Measurements from ENCODE around the gene SCN5A. TPM values are rescaled to one million over a fixed set of nuclear protein-coding genes. Genes with fewer than 3 reads are reported as not detected.

Gene SCN5A
- total RNA-seq, 1 donor from 2014 or later = not detected

DNA sequence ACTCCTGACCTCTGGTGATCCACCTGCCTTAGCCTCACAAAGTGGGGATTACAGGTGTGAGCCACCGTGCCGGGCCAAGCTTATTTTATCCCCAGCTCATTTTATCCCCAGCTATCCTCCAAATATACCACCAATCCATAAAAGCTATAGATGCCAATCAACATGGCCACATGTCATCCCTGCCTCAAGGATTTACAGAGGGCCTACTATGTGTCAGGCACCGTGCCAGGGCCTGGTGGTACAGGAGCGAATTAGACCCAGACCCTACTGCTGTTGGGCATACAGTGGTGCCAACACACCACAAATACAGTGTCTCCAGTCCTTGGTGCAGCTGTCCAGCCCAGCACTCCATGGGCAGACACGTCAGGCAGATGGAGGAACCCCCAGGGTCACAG is 73.4 kb downstream of the SCN5A start:
- H3K27me3 ChIP-seq (ENCODE audit: control insufficient read depth, insufficient read depth, low read length) = no peaks in the 10 kb centered on the region
- FAIRE-seq = no peak
- TF ChIP-seq, protein P1, sequence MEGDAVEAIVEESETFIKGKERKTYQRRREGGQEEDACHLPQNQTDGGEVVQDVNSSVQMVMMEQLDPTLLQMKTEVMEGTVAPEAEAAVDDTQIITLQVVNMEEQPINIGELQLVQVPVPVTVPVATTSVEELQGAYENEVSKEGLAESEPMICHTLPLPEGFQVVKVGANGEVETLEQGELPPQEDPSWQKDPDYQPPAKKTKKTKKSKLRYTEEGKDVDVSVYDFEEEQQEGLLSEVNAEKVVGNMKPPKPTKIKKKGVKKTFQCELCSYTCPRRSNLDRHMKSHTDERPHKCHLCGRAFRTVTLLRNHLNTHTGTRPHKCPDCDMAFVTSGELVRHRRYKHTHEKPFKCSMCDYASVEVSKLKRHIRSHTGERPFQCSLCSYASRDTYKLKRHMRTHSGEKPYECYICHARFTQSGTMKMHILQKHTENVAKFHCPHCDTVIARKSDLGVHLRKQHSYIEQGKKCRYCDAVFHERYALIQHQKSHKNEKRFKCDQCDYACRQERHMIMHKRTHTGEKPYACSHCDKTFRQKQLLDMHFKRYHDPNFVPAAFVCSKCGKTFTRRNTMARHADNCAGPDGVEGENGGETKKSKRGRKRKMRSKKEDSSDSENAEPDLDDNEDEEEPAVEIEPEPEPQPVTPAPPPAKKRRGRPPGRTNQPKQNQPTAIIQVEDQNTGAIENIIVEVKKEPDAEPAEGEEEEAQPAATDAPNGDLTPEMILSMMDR (IDR thresholded peaks at IDR 0.05; ENCODE audit: insufficient read depth, low read length, severe bottlenecking) = no peak

DNA sequence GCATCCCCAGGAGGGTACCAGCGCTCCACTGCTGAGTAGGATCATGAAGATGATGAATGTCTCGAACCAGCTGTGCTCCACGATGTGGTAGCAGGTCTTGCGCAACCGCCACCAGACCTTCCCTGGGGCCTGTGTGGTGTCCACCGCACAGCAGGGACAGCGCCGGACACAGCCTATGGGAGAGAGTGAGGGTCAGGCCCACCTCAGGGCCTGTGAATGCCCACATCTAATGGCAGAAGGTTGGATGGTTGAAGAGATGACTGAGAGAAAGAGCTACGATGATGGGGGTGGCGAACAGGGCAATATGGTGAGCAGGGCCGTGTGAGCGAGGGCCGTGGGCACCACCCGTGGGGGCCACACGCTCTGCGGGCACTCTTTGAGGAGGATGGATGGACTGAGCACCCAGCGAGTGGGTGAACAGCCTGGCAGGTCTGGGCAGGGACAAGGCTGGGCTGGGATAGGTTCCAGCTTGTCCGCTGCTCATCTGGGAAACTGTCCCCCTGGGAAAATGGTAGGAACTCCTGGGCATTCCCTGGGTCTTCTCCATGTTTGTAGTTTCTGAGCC is 74.1 kb downstream of the SCN5A start:
- DNase-seq (ENCODE audit: low read depth) (no peak), FAIRE-seq (no peak)

More for the DNA sequence above, 73.4 kb downstream of the SCN5A start:
- no peaks in the 10 kb centered on the region for H3K36me3 ChIP-seq (ENCODE audit: control insufficient read depth, insufficient read depth, low read length)
- DNase-seq (ENCODE audit: low read depth) = no peak
- H3K4me3 ChIP-seq (ENCODE audit: low read depth, low read length) = no peak overlapping the region

DNA sequence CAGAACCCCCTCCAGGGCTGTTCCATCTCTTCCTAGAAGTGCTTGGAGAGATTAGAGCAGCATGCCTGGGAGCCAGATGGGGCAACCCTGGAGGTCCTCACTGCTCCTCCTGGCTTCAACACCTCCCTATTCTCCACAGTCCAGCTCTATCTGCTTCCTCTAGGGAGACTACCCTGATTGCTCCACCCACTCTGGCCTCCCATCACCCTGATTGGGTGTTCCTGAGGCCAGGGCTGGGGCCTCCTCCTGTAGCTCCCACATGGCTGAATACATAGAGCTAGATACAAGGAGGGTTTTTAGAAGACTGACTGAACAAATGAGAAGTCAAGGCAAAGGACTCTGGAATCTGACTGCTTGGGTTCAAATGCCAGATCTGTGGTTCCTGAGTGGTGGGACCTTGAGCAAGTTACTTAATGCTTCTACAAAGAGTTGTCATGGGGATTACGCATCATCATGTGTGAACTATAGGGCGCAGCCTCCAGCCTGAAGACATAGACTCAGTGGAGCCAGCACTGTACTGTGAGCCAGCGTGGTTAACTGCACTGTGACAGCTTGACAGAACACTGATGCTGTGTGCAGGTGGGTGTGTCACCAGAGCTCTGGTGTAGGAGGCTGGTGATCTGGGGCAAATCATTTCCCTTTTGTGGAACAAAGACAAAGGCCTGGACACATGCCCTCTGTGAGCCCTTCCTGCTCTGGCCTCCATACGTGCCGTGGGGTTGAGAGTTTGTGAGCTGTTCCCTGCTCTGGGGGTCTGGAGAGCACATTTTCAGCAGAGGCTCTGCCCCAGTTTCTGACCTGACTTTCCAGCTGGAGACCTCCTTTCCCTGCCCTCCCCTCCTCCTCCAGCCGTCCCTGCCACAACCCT is 74.8 kb downstream of the SCN5A start:
- H3K36me3 ChIP-seq (ENCODE audit: control insufficient read depth, insufficient read depth, low read length) = no peaks in the 10 kb centered on the region
- H3K4me3 ChIP-seq (ENCODE audit: low read depth, low read length) = no peak overlapping the region
- no peak for FAIRE-seq
- TF ChIP-seq, protein P1 (IDR thresholded peaks at IDR 0.05; ENCODE audit: insufficient read depth, low read length, severe bottlenecking) = no peak
- H3K27me3 ChIP-seq (ENCODE audit: control insufficient read depth, insufficient read depth, low read length) = no peaks in the 10 kb centered on the region
- no peak for DNase-seq (ENCODE audit: low read depth)

More for the DNA sequence above, 74.1 kb downstream of the SCN5A start:
- H3K27me3 ChIP-seq (ENCODE audit: control insufficient read depth, insufficient read depth, low read length) = no peaks in the 10 kb centered on the region
- no peak overlapping the region for H3K4me3 ChIP-seq (ENCODE audit: low read depth, low read length)
- TF ChIP-seq, protein P1 (IDR thresholded peaks at IDR 0.05; ENCODE audit: insufficient read depth, low read length, severe bottlenecking) = no peak
- H3K36me3 ChIP-seq (ENCODE audit: control insufficient read depth, insufficient read depth, low read length) = no peaks in the 10 kb centered on the region

DNA sequence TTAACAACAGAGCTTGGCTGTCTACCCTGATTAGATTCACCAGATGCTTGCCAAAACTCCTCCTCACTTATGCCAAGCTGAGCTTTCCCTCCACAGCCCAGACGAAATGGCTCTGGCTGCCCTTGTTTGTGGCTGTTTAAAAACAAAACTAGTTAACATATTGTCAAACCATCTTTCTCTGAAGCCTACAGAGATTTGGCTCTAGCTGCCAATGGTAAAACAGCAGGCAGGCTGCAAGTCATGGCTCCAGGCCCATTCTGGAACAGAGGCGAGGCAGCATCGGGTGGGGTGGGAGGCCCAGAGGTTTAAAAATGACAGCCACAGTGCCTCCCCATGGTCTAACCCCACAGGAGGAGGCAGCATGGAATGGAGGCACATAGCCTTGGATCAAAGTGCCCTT is 75.9 kb downstream of the SCN5A start:
- no peak for FAIRE-seq
- TF ChIP-seq, protein P1 (IDR thresholded peaks at IDR 0.05; ENCODE audit: insufficient read depth, low read length, severe bottlenecking) = no peak

DNA sequence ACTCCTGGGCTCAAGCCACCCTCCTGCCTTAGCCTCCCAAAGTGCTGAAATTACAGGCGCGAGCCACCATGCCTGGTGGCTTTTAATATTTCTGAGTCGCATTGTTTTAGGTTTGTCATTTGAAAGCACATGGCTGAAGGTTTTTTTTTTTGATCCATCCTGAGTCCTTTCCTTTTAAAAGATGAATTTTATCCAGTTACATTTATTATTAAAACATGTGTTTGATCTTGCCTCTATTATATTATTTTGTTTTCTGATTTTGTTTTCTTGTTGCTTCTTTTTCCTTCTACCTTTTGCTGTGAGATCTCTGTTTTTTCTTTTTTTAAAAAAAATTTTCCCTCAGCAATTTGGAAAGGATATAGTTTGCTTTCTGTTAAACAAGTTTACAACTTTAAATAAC is 76.4 kb downstream of the SCN5A start:
- no peak for DNase-seq (ENCODE audit: low read depth)

More for the DNA sequence above, 75.9 kb downstream of the SCN5A start:
- Histone ChIP-seq H3K4me3 (ENCODE audit: low read depth, low read length) (no peak overlapping the region), H3K36me3 (ENCODE audit: control insufficient read depth, insufficient read depth, low read length) (no peaks in the 10 kb centered on the region), H3K27me3 (ENCODE audit: control insufficient read depth, insufficient read depth, low read length) (no peaks in the 10 kb centered on the region)
- no peak for DNase-seq (ENCODE audit: low read depth)

More for the DNA sequence above, 76.4 kb downstream of the SCN5A start:
- H3K27me3 ChIP-seq (ENCODE audit: control insufficient read depth, insufficient read depth, low read length) = no peaks in the 10 kb centered on the region
- FAIRE-seq = no peak
- no peaks in the 10 kb centered on the region for H3K36me3 ChIP-seq (ENCODE audit: control insufficient read depth, insufficient read depth, low read length)
- H3K4me3 ChIP-seq (ENCODE audit: low read depth, low read length) = no peak overlapping the region
- TF ChIP-seq, protein P1 (IDR thresholded peaks at IDR 0.05; ENCODE audit: insufficient read depth, low read length, severe bottlenecking) = no peak

All from bronchial epithelial cell (primary cell).